ENCODE data around the gene CHCHD6. TPM values are rescaled to one million over a fixed set of nuclear protein-coding genes. Genes with fewer than 3 reads are reported as not detected.

The CHCHD6 gene
- total RNA-seq, 4 donors from 2014 or later: 6.4 to 14.2 (median 10.3) TPM; not detected in 1

GRCh38 chr3:126657901-126658300, 46.1 kb upstream of the CHCHD6 start:
- Histone ChIP-seq H3K27me3 (no peaks in the 10 kb centered on the region), H3K9me3 (no peaks in the 10 kb centered on the region), H3K27ac (no peak overlapping the region), H3K4me3 (no peak overlapping the region), H3K4me1 (no peaks in the 10 kb centered on the region), H3K36me3 (no peaks in the 10 kb centered on the region)
- TF ChIP-seq, protein P1, sequence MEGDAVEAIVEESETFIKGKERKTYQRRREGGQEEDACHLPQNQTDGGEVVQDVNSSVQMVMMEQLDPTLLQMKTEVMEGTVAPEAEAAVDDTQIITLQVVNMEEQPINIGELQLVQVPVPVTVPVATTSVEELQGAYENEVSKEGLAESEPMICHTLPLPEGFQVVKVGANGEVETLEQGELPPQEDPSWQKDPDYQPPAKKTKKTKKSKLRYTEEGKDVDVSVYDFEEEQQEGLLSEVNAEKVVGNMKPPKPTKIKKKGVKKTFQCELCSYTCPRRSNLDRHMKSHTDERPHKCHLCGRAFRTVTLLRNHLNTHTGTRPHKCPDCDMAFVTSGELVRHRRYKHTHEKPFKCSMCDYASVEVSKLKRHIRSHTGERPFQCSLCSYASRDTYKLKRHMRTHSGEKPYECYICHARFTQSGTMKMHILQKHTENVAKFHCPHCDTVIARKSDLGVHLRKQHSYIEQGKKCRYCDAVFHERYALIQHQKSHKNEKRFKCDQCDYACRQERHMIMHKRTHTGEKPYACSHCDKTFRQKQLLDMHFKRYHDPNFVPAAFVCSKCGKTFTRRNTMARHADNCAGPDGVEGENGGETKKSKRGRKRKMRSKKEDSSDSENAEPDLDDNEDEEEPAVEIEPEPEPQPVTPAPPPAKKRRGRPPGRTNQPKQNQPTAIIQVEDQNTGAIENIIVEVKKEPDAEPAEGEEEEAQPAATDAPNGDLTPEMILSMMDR (IDR thresholded peaks at IDR 0.05): no peak
- no peak for TF ChIP-seq POLR2A (IDR thresholded peaks at IDR 0.05)
- DNase-seq: no peak
- intact Hi-C loops (cut with DNase I; ENCODE audit: low total_unique reads): no loop called here

DNA sequence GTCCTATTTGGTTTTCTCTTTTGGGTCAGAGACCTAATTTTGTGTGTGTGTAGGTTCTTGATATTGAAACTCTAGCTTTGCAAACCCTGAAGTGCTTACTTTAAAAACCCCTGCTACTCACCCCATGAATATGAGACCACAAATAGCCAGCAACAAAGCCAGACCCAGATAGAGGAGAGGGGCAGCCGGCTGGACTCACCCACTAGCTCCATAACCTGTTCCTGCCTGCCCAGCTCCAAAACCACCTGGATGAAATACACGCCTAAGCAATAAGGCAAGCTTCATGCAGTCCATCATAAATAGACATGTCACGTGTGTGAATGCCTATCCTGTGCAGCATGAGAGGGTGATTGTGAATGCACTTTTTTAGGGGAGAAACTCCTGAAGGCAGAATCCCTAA, 45.5 kb upstream of the CHCHD6 start:
- H3K4me3 ChIP-seq: no peak overlapping the region
- H3K27me3 ChIP-seq: no peaks in the 10 kb centered on the region
- no peak for TF ChIP-seq POLR2A (IDR thresholded peaks at IDR 0.05)
- TF ChIP-seq, protein P1 (IDR thresholded peaks at IDR 0.05): no peak
- no peak for DNase-seq
- no peak overlapping the region for H3K27ac ChIP-seq
- no peaks in the 10 kb centered on the region for H3K4me1 ChIP-seq
- no peaks in the 10 kb centered on the region for H3K36me3 ChIP-seq
- intact Hi-C loops (cut with DNase I; ENCODE audit: low total_unique reads): no loop called here
- no peaks in the 10 kb centered on the region for H3K9me3 ChIP-seq

- H3K36me3 ChIP-seq: no peaks in the 10 kb centered on the region
- no peaks in the 10 kb centered on the region for H3K9me3 ChIP-seq
- TF ChIP-seq POLR2A (IDR thresholded peaks at IDR 0.05): no peak
- TF ChIP-seq, protein P1 (IDR thresholded peaks at IDR 0.05): no peak
- H3K27me3 ChIP-seq: no peaks in the 10 kb centered on the region
- H3K4me1 ChIP-seq: no peaks in the 10 kb centered on the region
- intact Hi-C loops (cut with DNase I; ENCODE audit: low total_unique reads): loop anchor here (10.0 kb wide), 1 partner anchor 885 kb away; no protein-coding TSS in a partner anchor
- no peak for DNase-seq
- H3K27ac ChIP-seq: no peak overlapping the region
- no peak overlapping the region for H3K4me3 ChIP-seq
These were observed 43.8 kb upstream of the CHCHD6 start for GRCh38 chr3:126659915-126660886.

DNA sequence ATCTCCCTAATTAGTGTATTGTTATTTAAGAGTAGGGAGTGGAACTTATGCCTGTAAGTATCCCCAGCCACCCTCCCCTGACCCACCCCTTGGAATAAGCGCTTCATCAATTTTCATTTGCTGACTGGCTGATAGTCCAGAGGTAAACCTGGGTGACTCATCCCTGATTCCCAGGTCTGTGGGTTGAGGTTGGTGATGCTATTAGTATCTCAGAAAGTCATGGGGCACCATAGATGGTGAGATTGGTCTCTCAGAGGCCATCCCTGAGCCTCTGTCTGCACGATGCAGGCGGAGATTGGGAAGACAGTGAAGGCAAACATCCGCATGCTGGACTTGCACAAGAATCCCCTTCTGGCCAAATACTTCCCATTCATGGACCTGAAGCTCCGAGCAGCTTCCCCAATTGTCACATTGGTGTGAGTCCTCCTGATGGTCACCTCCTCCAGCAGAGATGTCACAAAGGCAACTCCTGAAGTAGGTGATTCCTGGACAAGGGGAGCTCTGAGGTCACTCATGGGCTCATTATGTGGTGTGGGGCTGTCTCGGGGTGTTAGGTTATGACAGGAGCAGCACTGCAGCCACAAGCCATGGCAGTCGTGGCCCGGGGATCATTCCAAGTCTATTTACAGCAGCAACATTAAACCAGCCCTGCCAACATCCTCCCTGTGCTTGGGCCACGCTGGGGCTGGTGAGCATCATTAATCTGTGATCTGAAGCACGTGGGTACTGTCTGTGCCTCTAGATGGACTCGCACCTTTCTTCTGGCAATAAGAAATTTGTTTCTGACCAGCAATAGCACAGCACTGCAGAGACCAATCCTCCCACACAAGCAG, 42.3 kb upstream of the CHCHD6 start:
- Histone ChIP-seq H3K27me3 (no peaks in the 10 kb centered on the region), H3K36me3 (no peaks in the 10 kb centered on the region), H3K4me1 (no peaks in the 10 kb centered on the region), H3K4me3 (no peak overlapping the region), H3K9me3 (no peaks in the 10 kb centered on the region), H3K27ac (no peak overlapping the region)
- no peak for DNase-seq
- intact Hi-C loops (cut with DNase I; ENCODE audit: low total_unique reads): loop anchor here (10.0 kb wide), 1 partner anchor 883 kb away; no protein-coding TSS in a partner anchor
- no peak for TF ChIP-seq POLR2A (IDR thresholded peaks at IDR 0.05)
- TF ChIP-seq, protein P1 (IDR thresholded peaks at IDR 0.05): no peak
